PC-9 (cell line): Measurements from ENCODE around the gene ZSCAN4. TPM values are rescaled to one million over a fixed set of nuclear protein-coding genes. Genes with fewer than 3 reads are reported as not detected.

Source experiments
- BruUV-seq: library from RNA; stranded (reverse); fragments of 400-500 nt; replicated peaks from 2 replicates; lab custom pipeline; 2021; lab: Mats Ljungman, UMichigan
- CTCF ChIA-PET: fragments of 300-600 bp; sonication (Branson Sonifier 250); formaldehyde crosslinking; loops from one replicate; lab custom pipeline; 2022; ENCODE audit warnings: antibody characterized with exemption; lab: Charles Lee
- POLR2A ChIA-PET: fragments of 300-600 bp; sonication (Branson Sonifier 250); formaldehyde crosslinking; loops from one replicate; lab custom pipeline; 2022; ENCODE audit warnings: antibody characterized with exemption; ENCODE audit not compliant: unreplicated experiment; lab: Charles Lee
- DNase-seq, 2 experiments: peaks; one replicate each; pipeline versions ENCODE4 v3.0.0 to v3.0.0-alpha.2; 2015 to 2022; ENCODE audit warnings: mixed read lengths in 1 of 2
- H2AFZ ChIP-seq: fragments of 200-600 bp; sonication (generic); 2 replicates; pipeline ENCODE4 v1.8.1; 2017; ENCODE audit warnings: antibody characterized with exemption
- H3F3A ChIP-seq: fragments of 200-600 bp; sonication (generic); 2 replicates; pipeline ENCODE4 v1.8.1; 2017; ENCODE audit warnings: antibody characterized with exemption, mild to moderate bottlenecking, low read depth; ENCODE audit not compliant: insufficient read depth
- H3K27ac ChIP-seq: fragments of 200-600 bp; sonication (generic); 2 replicates; pipeline ENCODE4 v1.6.1; 2016; ENCODE audit warnings: mixed run types
- H3K27me3 ChIP-seq: fragments of 200-600 bp; sonication (generic); 2 replicates; pipeline ENCODE4 v1.6.1; 2016; ENCODE audit warnings: low read depth, mixed run types; ENCODE audit not compliant: insufficient read depth
- H3K36me3 ChIP-seq: fragments of 200-600 bp; sonication (generic); 2 replicates; pipeline ENCODE4 v1.6.1; 2016; ENCODE audit warnings: low read depth, mixed run types
- H3K4me1 ChIP-seq: fragments of 200-600 bp; sonication (generic); replicated peaks from 2 replicates; pipeline ENCODE4 v1.6.1; 2016; ENCODE audit warnings: mixed run types; ENCODE audit not compliant: insufficient read depth
- H3K4me2 ChIP-seq: fragments of 200-600 bp; sonication (generic); 2 replicates; pipeline ENCODE4 v1.6.1; 2017; ENCODE audit warnings: mixed run types
- H3K4me3 ChIP-seq: fragments of 200-600 bp; sonication (generic); 2 replicates; pipeline ENCODE4 v1.6.1; 2016; ENCODE audit warnings: mixed run types
- H3K79me2 ChIP-seq: fragments of 200-600 bp; sonication (generic); 2 replicates; pipeline ENCODE4 v1.6.1; 2017; ENCODE audit warnings: low read depth, mixed run types
- H3K9me2 ChIP-seq: fragments of 200-600 bp; sonication (generic); 2 replicates; pipeline ENCODE4 v1.8.1; 2017; ENCODE audit warnings: mild to moderate bottlenecking; ENCODE audit not compliant: insufficient read depth
- H3K9me3 ChIP-seq: fragments of 200-600 bp; sonication (generic); 2 replicates; pipeline ENCODE4 v1.8.1; 2016; ENCODE audit warnings: low read depth; ENCODE audit not compliant: insufficient read depth
- H4K20me1 ChIP-seq: fragments of 200-600 bp; sonication (generic); 2 replicates; pipeline ENCODE4 v1.8.1; 2017; ENCODE audit not compliant: insufficient read depth
- EZH2 ChIP-seq: fragments of 200-600 bp; sonication (generic); IDR thresholded peaks from 2 replicates; pipeline ENCODE4 v1.8.0; 2017; ENCODE audit warnings: antibody characterized with exemption, low read depth
- intact Hi-C: fragments of 100-400 bp; cut with micrococcal nuclease; formaldehyde crosslinking; loops from one replicate; pipeline ENCODE4 v1.10.0; 2022; ENCODE audit not compliant: unreplicated experiment
- total RNA-seq: library from RNA; stranded (reverse); gene quantifications from 2 replicates; pipeline ENCODE4 v1.2.3, GENCODE V29; 2021
- TF ChIP-seq, protein P1 (sequence below): fragments of 200-600 bp; sonication (generic); conservative IDR thresholded peaks from 2 replicates; pipeline ENCODE4 v1.6.1; 2017; ENCODE audit warnings: mixed run types, antibody characterized with exemption, mild to moderate bottlenecking, moderate library complexity

Gene ZSCAN4
- total RNA-seq, 1 experiment from 2014 or later: not detected

DNA sequence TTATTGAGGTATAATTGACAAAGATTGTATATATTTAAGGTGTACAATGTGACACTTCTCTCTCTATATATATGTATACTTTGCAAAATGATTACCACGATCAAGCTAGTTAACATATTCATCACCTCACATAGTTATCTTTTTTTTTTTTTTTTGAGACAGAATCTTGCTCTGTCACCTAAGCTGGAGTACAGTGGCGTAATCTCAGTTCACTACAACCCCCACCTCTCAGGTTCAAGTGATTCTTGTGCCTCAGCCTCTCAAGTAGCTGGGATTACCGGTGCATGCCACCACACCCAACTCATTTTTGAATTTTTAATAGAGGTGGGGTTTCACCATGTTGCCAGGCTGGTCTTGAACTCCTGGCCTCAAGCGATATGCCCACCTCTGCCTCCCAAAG is 3.7 kb downstream of the ZSCAN4 start:
- ChIA-PET POLR2A (interaction anchor here (0.6 kb wide), 1 partner anchor 8 kb away, joined by 5 read pairs; no protein-coding TSS in a partner anchor), CTCF (no interaction called here)
- Histone ChIP-seq H4K20me1 (no peaks in the 10 kb centered on the region), H3K36me3 (no peaks in the 10 kb centered on the region), H3K27me3 (peaks cover 9% of the 10 kb centered on the region), H3F3A (no peaks in the 10 kb centered on the region), H3K4me2 (no peak overlapping the region), H2AFZ (no peak overlapping the region), H3K4me3 (no peak overlapping the region), H3K27ac (no peak overlapping the region), H3K4me1 (no peaks in the 10 kb centered on the region), H3K9me3 (no peaks in the 10 kb centered on the region), H3K9me2 (no peaks in the 10 kb centered on the region), H3K79me2 (no peaks in the 10 kb centered on the region)
- no TSS peak for BruUV-seq
- TF ChIP-seq, protein P1, sequence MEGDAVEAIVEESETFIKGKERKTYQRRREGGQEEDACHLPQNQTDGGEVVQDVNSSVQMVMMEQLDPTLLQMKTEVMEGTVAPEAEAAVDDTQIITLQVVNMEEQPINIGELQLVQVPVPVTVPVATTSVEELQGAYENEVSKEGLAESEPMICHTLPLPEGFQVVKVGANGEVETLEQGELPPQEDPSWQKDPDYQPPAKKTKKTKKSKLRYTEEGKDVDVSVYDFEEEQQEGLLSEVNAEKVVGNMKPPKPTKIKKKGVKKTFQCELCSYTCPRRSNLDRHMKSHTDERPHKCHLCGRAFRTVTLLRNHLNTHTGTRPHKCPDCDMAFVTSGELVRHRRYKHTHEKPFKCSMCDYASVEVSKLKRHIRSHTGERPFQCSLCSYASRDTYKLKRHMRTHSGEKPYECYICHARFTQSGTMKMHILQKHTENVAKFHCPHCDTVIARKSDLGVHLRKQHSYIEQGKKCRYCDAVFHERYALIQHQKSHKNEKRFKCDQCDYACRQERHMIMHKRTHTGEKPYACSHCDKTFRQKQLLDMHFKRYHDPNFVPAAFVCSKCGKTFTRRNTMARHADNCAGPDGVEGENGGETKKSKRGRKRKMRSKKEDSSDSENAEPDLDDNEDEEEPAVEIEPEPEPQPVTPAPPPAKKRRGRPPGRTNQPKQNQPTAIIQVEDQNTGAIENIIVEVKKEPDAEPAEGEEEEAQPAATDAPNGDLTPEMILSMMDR: no peak
- TF ChIP-seq EZH2: no peak
- no peak for DNase-seq
- intact Hi-C loops: no loop called here

DNA sequence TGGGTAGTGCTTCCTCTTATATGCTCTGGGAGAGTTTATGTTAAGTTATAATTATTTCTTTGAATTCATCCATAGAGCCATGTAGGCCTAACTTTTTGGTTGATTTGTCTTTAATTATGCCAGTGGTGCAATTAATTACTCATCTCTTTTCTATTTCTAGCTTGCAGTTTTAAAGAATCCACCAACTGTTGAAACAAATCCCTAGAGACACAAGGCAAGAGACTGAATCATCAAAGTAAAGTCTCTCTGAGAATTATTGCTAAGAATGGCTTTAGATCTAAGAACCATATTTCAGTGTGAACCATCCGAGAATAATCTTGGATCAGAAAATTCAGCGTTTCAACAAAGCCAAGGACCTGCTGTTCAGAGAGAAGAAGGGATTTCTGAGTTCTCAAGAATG is 7.1 kb downstream of the ZSCAN4 start:
- Histone ChIP-seq H3K36me3 (no peaks in the 10 kb centered on the region), H4K20me1 (no peaks in the 10 kb centered on the region), H3K9me2 (no peaks in the 10 kb centered on the region), H3K9me3 (peaks cover 7% of the 10 kb centered on the region), H3K4me1 (no peaks in the 10 kb centered on the region), H3K79me2 (no peaks in the 10 kb centered on the region), H3F3A (no peaks in the 10 kb centered on the region), H3K27ac (no peak overlapping the region), H3K27me3 (no peaks in the 10 kb centered on the region), H3K4me3 (no peak overlapping the region), H2AFZ (no peak overlapping the region), H3K4me2 (no peak overlapping the region)
- intact Hi-C loops: no loop called here
- TF ChIP-seq, protein P1: no peak
- TF ChIP-seq EZH2: no peak
- ChIA-PET POLR2A (no interaction called here), CTCF (no interaction called here)
- no peak for DNase-seq
- BruUV-seq: no TSS peak

GRCh38 chr19:57682226-57682766 is 13.6 kb downstream of the ZSCAN4 start:
- H3K9me2 ChIP-seq: no peaks in the 10 kb centered on the region
- peak overlapping the region; percentile 85 for H3K4me3 ChIP-seq
- peak overlapping the region; percentile 90 for H2AFZ ChIP-seq
- H4K20me1 ChIP-seq: no peaks in the 10 kb centered on the region
- peak overlapping the region; percentile 83 for H3K4me2 ChIP-seq
- H3K4me1 ChIP-seq: 0 out of 2 replicates have a peak, but pooled peaks cover 7% of the 10 kb centered on the region
- no peaks in the 10 kb centered on the region for H3F3A ChIP-seq
- H3K27ac ChIP-seq: no peak overlapping the region
- DNase-seq: no peak
- peaks cover 47% of the 10 kb centered on the region for H3K79me2 ChIP-seq
- no peaks in the 10 kb centered on the region for H3K27me3 ChIP-seq
- TSS peak; percentile 39 for BruUV-seq
- ChIA-PET POLR2A (interaction anchor here (0.7 to 1.0 kb wide), 3 partner anchors 27 to 234 kb away, joined by 3 to 4 read pairs (median 3); partner anchors contain the start of genes ZNF154, ZNF417 and ZNF586), CTCF (interaction anchor here (0.7 kb wide), 1 partner anchor 103 kb away, joined by 3 read pairs; the partner anchor contains the start of gene ZNF416)
- intact Hi-C loops: loop anchor here (1.0 to 5.0 kb wide), 2 partner anchors 68 to 135 kb away; partner anchors contain the start of gene ZNF134
- H3K9me3 ChIP-seq: peaks cover 56% of the 10 kb centered on the region
- TF ChIP-seq, protein P1: no peak
- TF ChIP-seq EZH2: no peak
- peaks cover 47% of the 10 kb centered on the region for H3K36me3 ChIP-seq
